Gastroesophageal sphincter (tissue), 3 donors: ENCODE data around the gene DDC.

Experiments
- EP300 ChIP-seq: sonication (generic); formaldehyde crosslinking; IDR thresholded peaks from one replicate; pipeline ENCODE4 v1.6.1; 2017; ENCODE audit warnings: antibody characterized with exemption, mild to moderate bottlenecking
- POLR2A ChIP-seq, 2 donors: fragments of 450-650 bp; IDR thresholded peaks; one replicate each; pipeline ENCODE4 v1.6.1; 2017; ENCODE audit warnings: antibody characterized with exemption in 2 of 2, mild to moderate bottlenecking in 2 of 2, moderate library complexity in 1 of 2
- POLR2AphosphoS5 ChIP-seq: sonication (generic); formaldehyde crosslinking; IDR thresholded peaks from one replicate; pipeline ENCODE4 v1.6.1; 2017; ENCODE audit warnings: antibody characterized with exemption
- TF ChIP-seq, protein P1 (sequence below), 4 experiments: fragments of 200-600 bp in 2 of 4; fragments of 450-650 bp in 2 of 4; sonication (generic) in 1 of 4; IDR thresholded peaks; one replicate each; pipeline ENCODE4 v1.5.1; 2017 to 2019; ENCODE audit warnings: antibody characterized with exemption in 4 of 4, mild to moderate bottlenecking in 2 of 4, moderate library complexity in 2 of 4

DNA sequence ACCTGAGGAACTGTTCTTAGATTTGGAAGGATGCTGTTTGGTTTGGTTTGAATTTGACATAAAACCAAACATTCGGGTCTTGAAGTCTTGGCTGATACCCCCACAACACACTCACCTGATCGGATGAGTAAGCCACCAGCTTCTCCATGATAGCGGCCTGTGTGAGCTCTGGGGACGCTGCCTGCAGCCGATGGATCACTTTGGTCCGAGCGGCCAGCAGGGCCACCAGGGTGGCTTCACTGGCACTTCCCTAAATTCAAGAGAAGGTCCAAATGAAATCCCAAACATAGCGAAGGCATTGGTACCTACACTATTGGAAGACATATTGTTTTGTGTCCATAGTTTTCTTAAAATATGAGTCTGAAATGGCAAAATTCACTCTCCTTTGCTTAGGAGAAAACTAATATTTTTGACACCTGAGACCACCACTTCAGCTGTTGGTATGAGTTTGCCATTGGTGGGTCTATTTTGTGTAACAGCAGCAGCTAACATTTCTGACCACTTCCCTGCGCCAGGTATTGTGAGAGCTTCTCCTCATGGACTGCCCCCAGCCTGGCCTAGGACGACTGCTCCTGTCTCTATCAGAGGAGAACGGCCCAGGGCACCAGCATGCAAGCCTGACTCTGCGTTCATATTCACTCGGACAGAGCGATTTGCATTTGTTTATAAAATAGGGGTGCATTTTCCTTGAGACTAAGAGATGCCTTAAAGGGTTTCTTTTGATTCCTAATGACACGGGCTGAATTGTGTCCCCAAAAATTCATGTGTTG, 35.9 kb downstream of the DDC start:
- TF ChIP-seq, protein P1, sequence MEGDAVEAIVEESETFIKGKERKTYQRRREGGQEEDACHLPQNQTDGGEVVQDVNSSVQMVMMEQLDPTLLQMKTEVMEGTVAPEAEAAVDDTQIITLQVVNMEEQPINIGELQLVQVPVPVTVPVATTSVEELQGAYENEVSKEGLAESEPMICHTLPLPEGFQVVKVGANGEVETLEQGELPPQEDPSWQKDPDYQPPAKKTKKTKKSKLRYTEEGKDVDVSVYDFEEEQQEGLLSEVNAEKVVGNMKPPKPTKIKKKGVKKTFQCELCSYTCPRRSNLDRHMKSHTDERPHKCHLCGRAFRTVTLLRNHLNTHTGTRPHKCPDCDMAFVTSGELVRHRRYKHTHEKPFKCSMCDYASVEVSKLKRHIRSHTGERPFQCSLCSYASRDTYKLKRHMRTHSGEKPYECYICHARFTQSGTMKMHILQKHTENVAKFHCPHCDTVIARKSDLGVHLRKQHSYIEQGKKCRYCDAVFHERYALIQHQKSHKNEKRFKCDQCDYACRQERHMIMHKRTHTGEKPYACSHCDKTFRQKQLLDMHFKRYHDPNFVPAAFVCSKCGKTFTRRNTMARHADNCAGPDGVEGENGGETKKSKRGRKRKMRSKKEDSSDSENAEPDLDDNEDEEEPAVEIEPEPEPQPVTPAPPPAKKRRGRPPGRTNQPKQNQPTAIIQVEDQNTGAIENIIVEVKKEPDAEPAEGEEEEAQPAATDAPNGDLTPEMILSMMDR (IDR thresholded peaks at IDR 0.05): no peak
- TF ChIP-seq POLR2AphosphoS5 (no peak), POLR2A (IDR thresholded peaks at IDR 0.05) (no peak), EP300 (no peak)
